Measurements from ENCODE around the gene RSRC1. TPM values are rescaled to one million over a fixed set of nuclear protein-coding genes. Genes with fewer than 3 reads are reported as not detected.
"Not testable (repeated sequence)": the region's sequence is repeated elsewhere in the genome, so short reads cannot be mapped to it uniquely, and the experiment has no call there.

RSRC1 gene
- total RNA-seq, 1 donor from 2014 or later = 38.5 TPM

DNA sequence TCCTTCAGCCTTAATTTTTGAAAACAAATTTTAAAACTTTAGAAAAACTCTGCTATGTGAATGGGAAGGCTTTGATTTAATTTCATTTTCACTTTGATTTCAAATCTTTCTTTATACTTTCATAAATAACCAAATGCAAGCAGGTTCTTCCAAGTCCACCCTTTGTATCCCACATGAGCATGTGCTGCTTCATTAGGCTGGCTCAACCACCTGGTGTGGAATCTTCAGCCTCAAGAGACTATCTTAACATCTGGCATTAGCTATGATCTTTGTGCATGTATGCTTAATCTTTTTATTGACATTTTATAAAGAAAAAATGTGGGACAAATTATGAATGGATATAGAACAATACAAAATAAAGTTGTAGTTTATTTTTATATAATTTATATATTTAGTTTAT, 379.3 kb downstream of the RSRC1 start:
- Histone ChIP-seq H3K4me1 (no peaks in the 10 kb centered on the region), H3K27me3 (no peaks in the 10 kb centered on the region), H3K36me3 (no peaks in the 10 kb centered on the region), H3K4me3 (no peak overlapping the region), H3K9me3 (no peaks in the 10 kb centered on the region), H3K27ac (no peak overlapping the region)
- intact Hi-C loops (cut with DNase I) = no loop called here
- DNase-seq (ENCODE audit: extremely low spot score in 2 of 2) = no peak
- TF ChIP-seq POLR2AphosphoS5 (IDR thresholded peaks at IDR 0.05; ENCODE audit: insufficient read depth in 1 of 2, low read depth in 1 of 2) (no peak), POLR2A (IDR thresholded peaks at IDR 0.05) (no peak)
- TF ChIP-seq, protein P1, sequence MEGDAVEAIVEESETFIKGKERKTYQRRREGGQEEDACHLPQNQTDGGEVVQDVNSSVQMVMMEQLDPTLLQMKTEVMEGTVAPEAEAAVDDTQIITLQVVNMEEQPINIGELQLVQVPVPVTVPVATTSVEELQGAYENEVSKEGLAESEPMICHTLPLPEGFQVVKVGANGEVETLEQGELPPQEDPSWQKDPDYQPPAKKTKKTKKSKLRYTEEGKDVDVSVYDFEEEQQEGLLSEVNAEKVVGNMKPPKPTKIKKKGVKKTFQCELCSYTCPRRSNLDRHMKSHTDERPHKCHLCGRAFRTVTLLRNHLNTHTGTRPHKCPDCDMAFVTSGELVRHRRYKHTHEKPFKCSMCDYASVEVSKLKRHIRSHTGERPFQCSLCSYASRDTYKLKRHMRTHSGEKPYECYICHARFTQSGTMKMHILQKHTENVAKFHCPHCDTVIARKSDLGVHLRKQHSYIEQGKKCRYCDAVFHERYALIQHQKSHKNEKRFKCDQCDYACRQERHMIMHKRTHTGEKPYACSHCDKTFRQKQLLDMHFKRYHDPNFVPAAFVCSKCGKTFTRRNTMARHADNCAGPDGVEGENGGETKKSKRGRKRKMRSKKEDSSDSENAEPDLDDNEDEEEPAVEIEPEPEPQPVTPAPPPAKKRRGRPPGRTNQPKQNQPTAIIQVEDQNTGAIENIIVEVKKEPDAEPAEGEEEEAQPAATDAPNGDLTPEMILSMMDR (IDR thresholded peaks at IDR 0.05) = no peak

DNA sequence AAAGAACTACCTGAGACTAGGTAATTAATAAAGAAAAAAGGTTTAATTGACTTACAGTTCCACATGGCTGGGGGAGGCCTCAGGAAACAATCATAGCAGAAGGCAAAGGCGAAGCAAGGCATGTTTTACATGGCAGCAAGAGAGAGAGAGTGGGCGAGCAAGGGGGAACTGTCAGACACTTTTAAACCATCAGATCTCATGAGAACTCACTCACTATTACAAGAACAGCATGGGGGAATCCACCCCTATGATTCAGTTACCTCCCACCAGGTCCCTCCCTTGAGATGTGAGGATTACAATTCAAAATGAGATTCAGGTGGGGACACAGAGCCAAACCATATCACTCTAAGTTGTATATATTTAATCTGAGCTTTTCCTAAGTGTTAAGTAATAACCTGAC, 382.1 kb downstream of the RSRC1 start:
- TF ChIP-seq, protein P1 (IDR thresholded peaks at IDR 0.05) = no peak
- TF ChIP-seq POLR2AphosphoS5 (IDR thresholded peaks at IDR 0.05; ENCODE audit: insufficient read depth in 1 of 2, low read depth in 1 of 2) (no peak), POLR2A (IDR thresholded peaks at IDR 0.05) (no peak)

GRCh38 chr3:158492685-158493084, 382.8 kb downstream of the RSRC1 start:
- Histone ChIP-seq H3K4me1 (no peaks in the 10 kb centered on the region), H3K9me3 (no peaks in the 10 kb centered on the region), H3K36me3 (no peaks in the 10 kb centered on the region), H3K4me3 (no peak overlapping the region), H3K27ac (no peak overlapping the region), H3K27me3 (no peaks in the 10 kb centered on the region)
- TF ChIP-seq, protein P1 (IDR thresholded peaks at IDR 0.05) = no peak
- TF ChIP-seq POLR2A (IDR thresholded peaks at IDR 0.05) = no peak
- no peak for TF ChIP-seq POLR2AphosphoS5 (IDR thresholded peaks at IDR 0.05; ENCODE audit: insufficient read depth in 1 of 2, low read depth in 1 of 2)
- no peak for DNase-seq (ENCODE audit: extremely low spot score in 2 of 2)
- intact Hi-C loops (cut with DNase I) = no loop called here

More for the DNA sequence above, 382.1 kb downstream of the RSRC1 start:
- no peaks in the 10 kb centered on the region for H3K9me3 ChIP-seq
- H3K4me3 ChIP-seq = no peak overlapping the region
- H3K4me1 ChIP-seq = no peaks in the 10 kb centered on the region
- no peaks in the 10 kb centered on the region for H3K27me3 ChIP-seq
- no peak overlapping the region for H3K27ac ChIP-seq
- no peaks in the 10 kb centered on the region for H3K36me3 ChIP-seq
- intact Hi-C loops (cut with DNase I) = no loop called here
- DNase-seq (ENCODE audit: extremely low spot score in 2 of 2) = no peak

- H3K27me3 ChIP-seq = no peaks in the 10 kb centered on the region
- no peaks in the 10 kb centered on the region for H3K36me3 ChIP-seq
- TF ChIP-seq POLR2A (IDR thresholded peaks at IDR 0.05) = no peak
- TF ChIP-seq, protein P1 (IDR thresholded peaks at IDR 0.05) = no peak
- TF ChIP-seq POLR2AphosphoS5 (IDR thresholded peaks at IDR 0.05; ENCODE audit: insufficient read depth in 1 of 2, low read depth in 1 of 2) = no peak
- H3K4me1 ChIP-seq = no peaks in the 10 kb centered on the region
- H3K9me3 ChIP-seq = peaks cover 2% of the 10 kb centered on the region
- H3K4me3 ChIP-seq = no peak overlapping the region
- no peak overlapping the region for H3K27ac ChIP-seq
- DNase-seq (ENCODE audit: extremely low spot score in 2 of 2) = no peak
- intact Hi-C loops (cut with DNase I) = no loop called here
These were observed 384.0 kb downstream of the RSRC1 start for GRCh38 chr3:158493931-158494330.

GRCh38 chr3:158494673-158495072, 384.8 kb downstream of the RSRC1 start:
- no peak overlapping the region for H3K4me3 ChIP-seq
- TF ChIP-seq, protein P1 (IDR thresholded peaks at IDR 0.05) = no peak
- TF ChIP-seq POLR2A (IDR thresholded peaks at IDR 0.05) = no peak
- no peak for TF ChIP-seq POLR2AphosphoS5 (IDR thresholded peaks at IDR 0.05; ENCODE audit: insufficient read depth in 1 of 2, low read depth in 1 of 2)
- H3K4me1 ChIP-seq = no peaks in the 10 kb centered on the region
- H3K27ac ChIP-seq = no peak overlapping the region
- H3K36me3 ChIP-seq = no peaks in the 10 kb centered on the region
- no peak for DNase-seq (ENCODE audit: extremely low spot score in 2 of 2)
- intact Hi-C loops (cut with DNase I) = no loop called here
- H3K9me3 ChIP-seq = peaks cover 10% of the 10 kb centered on the region
- H3K27me3 ChIP-seq = no peaks in the 10 kb centered on the region

- H3K4me3 ChIP-seq; H3K9me3 ChIP-seq; DNase-seq (ENCODE audit: extremely low spot score in 2 of 2); H3K27ac ChIP-seq; H3K4me1 ChIP-seq; intact Hi-C loops (cut with DNase I); H3K36me3 ChIP-seq; H3K27me3 ChIP-seq: not testable (repeated sequence)
These were observed 385.6 kb downstream of the RSRC1 start for GRCh38 chr3:158495398-158495902.
